KMS-11 (cell line): ENCODE measurements around the gene PIP5K1C.

Experiments
- H2AFZ ChIP-seq: fragments of 200-600 bp; sonication (generic); 2 replicates; pipeline ENCODE4 v1.6.1; 2016; ENCODE audit warnings: antibody characterized with exemption, mixed run types, low read depth
- H3K27ac ChIP-seq: fragments of 200-600 bp; sonication (generic); 2 replicates; pipeline ENCODE4 v1.6.1; 2016; ENCODE audit warnings: mild to moderate bottlenecking, mixed run types
- H3K27me3 ChIP-seq: fragments of 200-600 bp; sonication (generic); 2 replicates; pipeline ENCODE4 v1.6.1; 2017; ENCODE audit warnings: mild to moderate bottlenecking, low read depth, mixed run types, moderate library complexity; ENCODE audit not compliant: insufficient read depth
- H3K36me3 ChIP-seq: fragments of 200-600 bp; sonication (generic); 2 replicates; pipeline ENCODE4 v1.6.1; 2017; ENCODE audit warnings: mild to moderate bottlenecking, mixed run types; ENCODE audit not compliant: insufficient read depth
- H3K4me1 ChIP-seq: fragments of 200-600 bp; sonication (generic); 2 replicates; pipeline ENCODE4 v1.6.1; 2016; ENCODE audit warnings: mild to moderate bottlenecking, low read depth, mixed run types; ENCODE audit not compliant: poor library complexity, severe bottlenecking
- H3K4me2 ChIP-seq: fragments of 200-600 bp; sonication (generic); 2 replicates; pipeline ENCODE4 v1.7.0; 2016; ENCODE audit warnings: mild to moderate bottlenecking, mixed run types
- H3K4me3 ChIP-seq: fragments of 200-600 bp; sonication (generic); IDR thresholded peaks from 2 replicates; pipeline ENCODE4 v1.6.1; 2017; ENCODE audit warnings: low read depth, low read length, mixed read lengths; ENCODE audit not compliant: insufficient read depth
- H3K79me2 ChIP-seq: fragments of 200-600 bp; sonication (generic); 2 replicates; pipeline ENCODE4 v1.6.1; 2016; ENCODE audit warnings: low read depth, mixed run types; ENCODE audit not compliant: insufficient read depth
- H3K9ac ChIP-seq: fragments of 200-600 bp; sonication (generic); 2 replicates; pipeline ENCODE4 v1.6.1; 2016; ENCODE audit warnings: mild to moderate bottlenecking, mixed run types
- H4K20me1 ChIP-seq: fragments of 200-600 bp; sonication (generic); 2 replicates; pipeline ENCODE4 v1.6.1; 2016; ENCODE audit warnings: mild to moderate bottlenecking, mixed run types; ENCODE audit not compliant: insufficient read depth
- CTCF ChIP-seq: fragments of 200-600 bp; sonication (generic); conservative IDR thresholded peaks from 2 replicates; pipeline ENCODE4 v1.6.1; 2017; ENCODE audit warnings: low read depth, mild to moderate bottlenecking, antibody characterized with exemption, low read length, moderate library complexity, mixed read lengths

Gene PIP5K1C

GRCh38 chr19:3645726-3646125 is 54.5 kb downstream of the PIP5K1C start:
- no peak overlapping the region for H3K27ac ChIP-seq
- H3K4me3 ChIP-seq = no peak overlapping the region
- no peak overlapping the region for H3K4me2 ChIP-seq
- H3K4me1 ChIP-seq = no peaks in the 10 kb centered on the region
- H4K20me1 ChIP-seq = no peaks in the 10 kb centered on the region
- H3K36me3 ChIP-seq = no peaks in the 10 kb centered on the region
- no peak for TF ChIP-seq CTCF
- no peaks in the 10 kb centered on the region for H3K79me2 ChIP-seq
- no peak overlapping the region for H3K9ac ChIP-seq
- H2AFZ ChIP-seq = no peak overlapping the region
- no peaks in the 10 kb centered on the region for H3K27me3 ChIP-seq

- Histone ChIP-seq H3K9ac (no peak overlapping the region), H3K4me1 (no peaks in the 10 kb centered on the region), H2AFZ (no peak overlapping the region), H3K27me3 (no peaks in the 10 kb centered on the region), H3K79me2 (no peaks in the 10 kb centered on the region), H3K4me3 (no peak overlapping the region), H4K20me1 (no peaks in the 10 kb centered on the region), H3K27ac (no peak overlapping the region), H3K36me3 (no peaks in the 10 kb centered on the region), H3K4me2 (no peak overlapping the region)
- no peak for TF ChIP-seq CTCF
Observed at GRCh38 chr19:3645067-3645396, 55.2 kb downstream of the PIP5K1C start.

GRCh38 chr19:3644351-3645066 is 55.8 kb downstream of the PIP5K1C start:
- Histone ChIP-seq H3K4me2 (no peak overlapping the region), H3K79me2 (no peaks in the 10 kb centered on the region), H2AFZ (no peak overlapping the region), H3K27me3 (no peaks in the 10 kb centered on the region), H3K9ac (no peak overlapping the region), H3K36me3 (no peaks in the 10 kb centered on the region), H3K4me3 (no peak overlapping the region), H4K20me1 (no peaks in the 10 kb centered on the region), H3K4me1 (no peaks in the 10 kb centered on the region), H3K27ac (no peak overlapping the region)
- TF ChIP-seq CTCF = no peak

GRCh38 chr19:3643674-3644313 is 56.5 kb downstream of the PIP5K1C start:
- Histone ChIP-seq H2AFZ (no peak overlapping the region), H3K4me2 (no peak overlapping the region), H3K9ac (no peak overlapping the region), H3K4me3 (no peak overlapping the region), H3K36me3 (no peaks in the 10 kb centered on the region), H4K20me1 (no peaks in the 10 kb centered on the region), H3K27me3 (no peaks in the 10 kb centered on the region), H3K27ac (no peak overlapping the region), H3K79me2 (no peaks in the 10 kb centered on the region), H3K4me1 (no peaks in the 10 kb centered on the region)
- TF ChIP-seq CTCF = no peak
